Measurements from ENCODE around the gene ENDOD1.

DNA sequence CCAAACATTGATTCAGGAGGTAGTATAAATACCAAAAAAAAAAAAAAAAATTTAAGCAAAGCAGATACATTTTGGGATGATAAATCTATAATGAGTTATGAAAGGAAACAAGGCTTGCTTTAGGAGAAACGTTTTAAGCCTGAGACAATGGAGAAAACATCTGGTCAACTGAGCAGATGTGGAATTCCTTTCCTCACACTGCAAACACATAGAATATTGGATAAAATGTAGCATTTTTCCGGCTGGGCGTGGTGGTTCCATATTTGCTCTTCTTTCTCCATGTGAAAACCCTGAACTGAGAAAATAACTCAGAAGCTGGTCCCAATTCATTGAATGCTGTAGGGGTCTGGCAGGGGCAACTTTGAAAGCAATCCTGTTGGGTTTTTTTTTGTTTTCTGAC, 33.9 kb downstream of the ENDOD1 start:
- TF ChIP-seq, protein P1, sequence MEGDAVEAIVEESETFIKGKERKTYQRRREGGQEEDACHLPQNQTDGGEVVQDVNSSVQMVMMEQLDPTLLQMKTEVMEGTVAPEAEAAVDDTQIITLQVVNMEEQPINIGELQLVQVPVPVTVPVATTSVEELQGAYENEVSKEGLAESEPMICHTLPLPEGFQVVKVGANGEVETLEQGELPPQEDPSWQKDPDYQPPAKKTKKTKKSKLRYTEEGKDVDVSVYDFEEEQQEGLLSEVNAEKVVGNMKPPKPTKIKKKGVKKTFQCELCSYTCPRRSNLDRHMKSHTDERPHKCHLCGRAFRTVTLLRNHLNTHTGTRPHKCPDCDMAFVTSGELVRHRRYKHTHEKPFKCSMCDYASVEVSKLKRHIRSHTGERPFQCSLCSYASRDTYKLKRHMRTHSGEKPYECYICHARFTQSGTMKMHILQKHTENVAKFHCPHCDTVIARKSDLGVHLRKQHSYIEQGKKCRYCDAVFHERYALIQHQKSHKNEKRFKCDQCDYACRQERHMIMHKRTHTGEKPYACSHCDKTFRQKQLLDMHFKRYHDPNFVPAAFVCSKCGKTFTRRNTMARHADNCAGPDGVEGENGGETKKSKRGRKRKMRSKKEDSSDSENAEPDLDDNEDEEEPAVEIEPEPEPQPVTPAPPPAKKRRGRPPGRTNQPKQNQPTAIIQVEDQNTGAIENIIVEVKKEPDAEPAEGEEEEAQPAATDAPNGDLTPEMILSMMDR (IDR thresholded peaks at IDR 0.05): no peak
- no peak for TF ChIP-seq POLR2A (IDR thresholded peaks at IDR 0.05)

Data from thyroid gland (tissue), 4 donors.